Esophagus muscularis mucosa (tissue), 4 donors: ENCODE data around the gene LIX1L. TPM values are rescaled to one million over a fixed set of nuclear protein-coding genes. Genes with fewer than 3 reads are reported as not detected.
"Not testable (repeated sequence)": the region's sequence is repeated elsewhere in the genome, so short reads cannot be mapped to it uniquely, and the experiment has no call there.

ENCODE experiments used
- DNase-seq: peaks from one replicate; pipeline ENCODE4 v3.0.0-alpha.2; 2017; ENCODE audit errors: extremely low spot score
- H3K27ac ChIP-seq, 4 donors: fragments of 200-600 bp; sonication (generic); replicated peaks in 1 of 4; 1 replicate in 3 of 4; 2 replicates in 1 of 4; pipeline ENCODE4 v1.5.1; 2016 to 2019; ENCODE audit warnings: mild to moderate bottlenecking in 1 of 4
- H3K27me3 ChIP-seq, 4 donors: fragments of 200-600 bp; sonication (generic); one replicate each; pipeline versions ENCODE4 v1.5.1 to v1.6.0; 2016 to 2019
- H3K36me3 ChIP-seq, 4 donors: fragments of 200-600 bp; sonication (generic); one replicate each; pipeline ENCODE4 v1.5.1; 2016 to 2019
- H3K4me1 ChIP-seq, 4 donors: fragments of 200-600 bp; sonication (generic); one replicate each; pipeline ENCODE4 v1.5.1; 2016 to 2019
- H3K4me3 ChIP-seq, 4 donors: fragments of 200-600 bp; sonication (generic); 1 replicate in 2 of 4; 2 replicates in 2 of 4; pipeline ENCODE4 v1.5.1; 2016 to 2019; ENCODE audit warnings: mild to moderate bottlenecking in 4 of 4, moderate library complexity in 1 of 4
- H3K9me3 ChIP-seq, 4 donors: fragments of 200-600 bp; sonication (generic); 1 replicate in 3 of 4; 2 replicates in 1 of 4; pipeline ENCODE4 v1.5.1; 2016 to 2019
- CTCF ChIP-seq, 3 experiments: fragments of 200-600 bp in 2 of 3; fragments of 450-650 bp in 1 of 3; sonication (generic) in 2 of 3; IDR thresholded peaks; one replicate each; pipeline ENCODE4 v1.5.1; 2017 to 2019; ENCODE audit warnings: antibody characterized with exemption in 3 of 3, mild to moderate bottlenecking in 2 of 3, moderate library complexity in 1 of 3
- EP300 ChIP-seq: sonication (generic); formaldehyde crosslinking; IDR thresholded peaks from one replicate; pipeline ENCODE4 v1.6.1; 2017; ENCODE audit warnings: antibody characterized with exemption
- POLR2A ChIP-seq: fragments of 450-650 bp; IDR thresholded peaks from one replicate; pipeline ENCODE4 v1.6.1; 2017; ENCODE audit warnings: antibody characterized with exemption, moderate library complexity, mild to moderate bottlenecking, low read depth
- POLR2AphosphoS5 ChIP-seq, 2 donors: sonication (generic); formaldehyde crosslinking; IDR thresholded peaks; one replicate each; pipeline ENCODE4 v1.6.1; 2017; ENCODE audit warnings: antibody characterized with exemption in 2 of 2
- WGBS: methylation state at CpG from one replicate; pipeline ENCODE4 v1.1.5; 2018; 5-methylcytosine and 5-hydroxymethylcytosine counted together
- intact Hi-C: fragments of 100-400 bp; cut with DNase I; formaldehyde crosslinking; loops from one replicate; pipeline ENCODE4 v1.15.1; 2023
- total RNA-seq, 4 donors: library from RNA; depleted of rRNA; stranded (reverse); fragments of >200 nt; gene quantifications; one replicate each; pipeline versions ENCODE4 v1.1.0 to v1.2.1, GENCODE V29; 2016

Gene LIX1L
- total RNA-seq, 4 donors from 2014 or later = 33.2 to 55.0 (median 41.7) TPM

- Histone ChIP-seq H3K4me1 (peaks cover 0 to 8% (median 0%) of the 10 kb centered on the region in 4 donors), H3K27ac (no peak overlapping the region), H3K27me3 (no peaks in the 10 kb centered on the region), H3K36me3 (peaks cover 11 to 85% (median 52%) of the 10 kb centered on the region in 4 donors), H3K4me3 (no peak overlapping the region), H3K9me3 (no peaks in the 10 kb centered on the region)
- 89% methylated on average over 6 of the region's 6 CpGs for WGBS
- TF ChIP-seq POLR2AphosphoS5 (IDR thresholded peaks at IDR 0.05) (no peak), POLR2A (no peak), CTCF (IDR thresholded peaks at IDR 0.05) (no peak), EP300 (no peak)
- DNase-seq = no peak
- intact Hi-C loops = no loop called here
Observed at GRCh38 chr1:145942871-145943270, 14.9 kb downstream of the LIX1L start.

GRCh38 chr1:145942405-145942804, 15.4 kb downstream of the LIX1L start:
- DNase-seq = no peak
- intact Hi-C loops = no loop called here
- no peaks in the 10 kb centered on the region for H3K9me3 ChIP-seq
- H3K27ac ChIP-seq = no peak overlapping the region
- 86% methylated on average over 4 of the region's 4 CpGs for WGBS
- H3K4me1 ChIP-seq = peaks cover 0 to 4% (median 0%) of the 10 kb centered on the region in 4 donors
- no peak for TF ChIP-seq POLR2A
- no peak for TF ChIP-seq POLR2AphosphoS5 (IDR thresholded peaks at IDR 0.05)
- no peak for TF ChIP-seq EP300
- TF ChIP-seq CTCF (IDR thresholded peaks at IDR 0.05) = no peak
- H3K27me3 ChIP-seq = no peaks in the 10 kb centered on the region
- H3K36me3 ChIP-seq = peaks cover 11 to 85% (median 54%) of the 10 kb centered on the region in 4 donors
- H3K4me3 ChIP-seq = no peak overlapping the region

- Histone ChIP-seq H3K36me3 (peaks cover 33 to 93% (median 69%) of the 10 kb centered on the region in 4 donors), H3K27me3 (no peaks in the 10 kb centered on the region), H3K4me1 (no peaks in the 10 kb centered on the region), H3K27ac (no peak overlapping the region), H3K4me3 (no peak overlapping the region), H3K9me3 (no peaks in the 10 kb centered on the region)
- TF ChIP-seq POLR2A (no peak), EP300 (no peak), CTCF (IDR thresholded peaks at IDR 0.05) (no peak), POLR2AphosphoS5 (IDR thresholded peaks at IDR 0.05) (no peak)
- intact Hi-C loops = no loop called here
- WGBS = 80% methylated on average over 1 of the region's 1 CpG
- DNase-seq = no peak
Observed at GRCh38 chr1:145937436-145937835, 20.4 kb downstream of the LIX1L start.

- intact Hi-C loops = no loop called here
- 72% methylated on average over 8 of the region's 8 CpGs for WGBS
- Histone ChIP-seq H3K36me3 (peaks cover 25 to 91% (median 65%) of the 10 kb centered on the region in 4 donors), H3K9me3 (no peaks in the 10 kb centered on the region), H3K27me3 (no peaks in the 10 kb centered on the region), H3K4me1 (no peaks in the 10 kb centered on the region), H3K27ac (peak overlapping the region in 1 of 4 donors; percentile 8), H3K4me3 (no peak overlapping the region)
- no peak for DNase-seq
- TF ChIP-seq POLR2AphosphoS5 (IDR thresholded peaks at IDR 0.05) (no peak), CTCF (IDR thresholded peaks at IDR 0.05) (no peak), POLR2A (no peak), EP300 (no peak)
Observed at GRCh38 chr1:145936247-145936646, 21.6 kb downstream of the LIX1L start.

DNA sequence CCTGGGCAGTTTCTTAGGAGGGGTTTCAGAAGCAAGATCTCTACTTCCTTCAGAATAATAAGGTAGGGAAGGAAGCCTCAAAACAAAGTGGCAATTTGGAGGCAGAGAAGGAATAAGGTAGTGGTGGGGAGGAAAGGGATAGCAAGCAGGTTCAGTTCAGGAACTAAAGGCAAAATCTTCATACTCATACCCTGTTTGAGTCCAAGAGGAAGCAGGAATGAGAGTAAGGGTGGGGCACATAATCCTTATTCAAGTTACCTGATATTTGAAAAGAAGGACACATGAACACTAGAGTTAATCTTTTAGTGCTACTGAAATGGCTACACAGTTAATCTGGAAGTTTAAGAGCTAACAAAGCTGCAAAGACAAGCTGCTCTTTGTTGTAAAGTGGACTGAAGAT, 22.1 kb downstream of the LIX1L start:
- Histone ChIP-seq H3K9me3 (no peaks in the 10 kb centered on the region), H3K27ac (no peak overlapping the region), H3K36me3 (peaks cover 25 to 91% (median 62%) of the 10 kb centered on the region in 4 donors), H3K4me3 (no peak overlapping the region), H3K4me1 (no peaks in the 10 kb centered on the region), H3K27me3 (no peaks in the 10 kb centered on the region)
- no peak for DNase-seq
- intact Hi-C loops = no loop called here
- no peak for TF ChIP-seq POLR2A

GRCh38 chr1:145932522-145933009, 25.3 kb downstream of the LIX1L start:
- intact Hi-C loops, H3K4me3 ChIP-seq, H3K27ac ChIP-seq, H3K27me3 ChIP-seq, DNase-seq, H3K9me3 ChIP-seq: not testable (repeated sequence)
- H3K36me3 ChIP-seq = peaks cover 25 to 72% (median 55%) of the 10 kb centered on the region in 4 donors
- WGBS = 50% methylated on average over 6 of the region's 9 CpGs
- peaks cover 0 to 12% (median 10%) of the 10 kb centered on the region in 4 donors for H3K4me1 ChIP-seq
